ENCODE results near the gene NRAP.

- TF ChIP-seq, protein P1, sequence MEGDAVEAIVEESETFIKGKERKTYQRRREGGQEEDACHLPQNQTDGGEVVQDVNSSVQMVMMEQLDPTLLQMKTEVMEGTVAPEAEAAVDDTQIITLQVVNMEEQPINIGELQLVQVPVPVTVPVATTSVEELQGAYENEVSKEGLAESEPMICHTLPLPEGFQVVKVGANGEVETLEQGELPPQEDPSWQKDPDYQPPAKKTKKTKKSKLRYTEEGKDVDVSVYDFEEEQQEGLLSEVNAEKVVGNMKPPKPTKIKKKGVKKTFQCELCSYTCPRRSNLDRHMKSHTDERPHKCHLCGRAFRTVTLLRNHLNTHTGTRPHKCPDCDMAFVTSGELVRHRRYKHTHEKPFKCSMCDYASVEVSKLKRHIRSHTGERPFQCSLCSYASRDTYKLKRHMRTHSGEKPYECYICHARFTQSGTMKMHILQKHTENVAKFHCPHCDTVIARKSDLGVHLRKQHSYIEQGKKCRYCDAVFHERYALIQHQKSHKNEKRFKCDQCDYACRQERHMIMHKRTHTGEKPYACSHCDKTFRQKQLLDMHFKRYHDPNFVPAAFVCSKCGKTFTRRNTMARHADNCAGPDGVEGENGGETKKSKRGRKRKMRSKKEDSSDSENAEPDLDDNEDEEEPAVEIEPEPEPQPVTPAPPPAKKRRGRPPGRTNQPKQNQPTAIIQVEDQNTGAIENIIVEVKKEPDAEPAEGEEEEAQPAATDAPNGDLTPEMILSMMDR (conservative IDR thresholded peaks at IDR 0.05; ENCODE audit: low read depth, low read length): no peak
- TF ChIP-seq RAD21 (IDR thresholded peaks at IDR 0.05; ENCODE audit: low read length) (no peak), MAFK (IDR thresholded peaks at IDR 0.05; ENCODE audit: low read depth, low read length) (no peak), POLR2A (IDR thresholded peaks at IDR 0.05; ENCODE audit: low read depth, low read length) (no peak), MXI1 (IDR thresholded peaks at IDR 0.05; ENCODE audit: borderline replicate concordance, low read depth, low read length) (no peak), CEBPB (IDR thresholded peaks at IDR 0.05; ENCODE audit: low read depth, low read length) (no peak), FOS (IDR thresholded peaks at IDR 0.05; ENCODE audit: low read depth, low read length) (no peak), BHLHE40 (IDR thresholded peaks at IDR 0.05; ENCODE audit: low read depth, low read length) (no peak), SMC3 (IDR thresholded peaks at IDR 0.05; ENCODE audit: low read depth, low read length) (no peak), RCOR1 (IDR thresholded peaks at IDR 0.05; ENCODE audit: insufficient replicate concordance, low read length) (no peak), RFX5 (IDR thresholded peaks at IDR 0.05; ENCODE audit: low read depth, low read length) (no peak), MAZ (IDR thresholded peaks at IDR 0.05; ENCODE audit: borderline replicate concordance, low read depth, low read length) (no peak)
- TF ChIP-seq, protein P2, sequence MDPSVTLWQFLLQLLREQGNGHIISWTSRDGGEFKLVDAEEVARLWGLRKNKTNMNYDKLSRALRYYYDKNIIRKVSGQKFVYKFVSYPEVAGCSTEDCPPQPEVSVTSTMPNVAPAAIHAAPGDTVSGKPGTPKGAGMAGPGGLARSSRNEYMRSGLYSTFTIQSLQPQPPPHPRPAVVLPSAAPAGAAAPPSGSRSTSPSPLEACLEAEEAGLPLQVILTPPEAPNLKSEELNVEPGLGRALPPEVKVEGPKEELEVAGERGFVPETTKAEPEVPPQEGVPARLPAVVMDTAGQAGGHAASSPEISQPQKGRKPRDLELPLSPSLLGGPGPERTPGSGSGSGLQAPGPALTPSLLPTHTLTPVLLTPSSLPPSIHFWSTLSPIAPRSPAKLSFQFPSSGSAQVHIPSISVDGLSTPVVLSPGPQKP (IDR thresholded peaks at IDR 0.05; ENCODE audit: borderline replicate concordance, low read depth, low read length): no peak
- TF ChIP-seq, protein P3, sequence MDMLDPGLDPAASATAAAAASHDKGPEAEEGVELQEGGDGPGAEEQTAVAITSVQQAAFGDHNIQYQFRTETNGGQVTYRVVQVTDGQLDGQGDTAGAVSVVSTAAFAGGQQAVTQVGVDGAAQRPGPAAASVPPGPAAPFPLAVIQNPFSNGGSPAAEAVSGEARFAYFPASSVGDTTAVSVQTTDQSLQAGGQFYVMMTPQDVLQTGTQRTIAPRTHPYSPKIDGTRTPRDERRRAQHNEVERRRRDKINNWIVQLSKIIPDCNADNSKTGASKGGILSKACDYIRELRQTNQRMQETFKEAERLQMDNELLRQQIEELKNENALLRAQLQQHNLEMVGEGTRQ (IDR thresholded peaks at IDR 0.05; ENCODE audit: low read depth, low read length): no peak
Measured at GRCh38 chr10:113561214-113561613, 102.6 kb downstream of the NRAP start.
